CD4-positive, alpha-beta memory T cell (primary cell): Measurements from ENCODE around the gene ANKRD49. TPM values are rescaled to one million over a fixed set of nuclear protein-coding genes. Genes with fewer than 3 reads are reported as not detected.

Experiments used
- CTCF ChIA-PET: fragments of 350-600 bp; sonication (Branson Sonifier 250); formaldehyde crosslinking; loops from one replicate; lab custom pipeline; 2021; ENCODE audit warnings: inconsistent platforms; ENCODE audit not compliant: partially characterized antibody; lab: Charles Lee
- POLR2A ChIA-PET: fragments of 350-600 bp; sonication (Branson Sonifier 250); formaldehyde crosslinking; loops from one replicate; lab custom pipeline; 2021; ENCODE audit not compliant: partially characterized antibody; lab: Charles Lee
- DNase-seq, 5 donors: peaks; one replicate each; pipeline versions ENCODE4 v3.0.0 to v3.0.0-alpha.2; 2020 to 2022; ENCODE audit warnings: mixed read lengths in 1 of 5
- H3K27ac ChIP-seq: one replicate; pipeline ENCODE4 v1.7.0; 2013; ENCODE audit warnings: low read depth, low read length
- H3K27me3 ChIP-seq: 2 replicates; pipeline ENCODE4 v1.7.0; 2013; ENCODE audit warnings: mild to moderate bottlenecking, low read length, moderate library complexity; ENCODE audit not compliant: insufficient read depth
- H3K36me3 ChIP-seq: 2 replicates; pipeline ENCODE4 v1.7.0; 2013; ENCODE audit warnings: mild to moderate bottlenecking, low read length, moderate library complexity; ENCODE audit not compliant: insufficient read depth
- H3K4me1 ChIP-seq: 2 replicates; pipeline ENCODE4 v1.7.0; 2013; ENCODE audit warnings: mild to moderate bottlenecking, low read length, moderate library complexity; ENCODE audit not compliant: insufficient read depth
- H3K4me3 ChIP-seq, 2 donors: one replicate each; pipeline ENCODE4 v1.7.0; 2013; ENCODE audit warnings: low read length in 2 of 2, mild to moderate bottlenecking in 1 of 2
- H3K9me3 ChIP-seq, 2 donors: one replicate each; pipeline ENCODE4 v1.7.0; 2013; ENCODE audit warnings: low read length in 2 of 2, control low read depth in 1 of 2; ENCODE audit not compliant: control insufficient read depth in 1 of 2
- H3K27ac Mint-ChIP-seq, 7 donors: one replicate each; pipeline ENCODE4 v1.8.0; 2020 to 2021; ENCODE audit warnings: mixed read lengths in 7 of 7, mild to moderate bottlenecking in 6 of 7, inconsistent platforms in 3 of 7, moderate library complexity in 3 of 7
- H3K27me3 Mint-ChIP-seq, 2 donors: one replicate each; pipeline ENCODE4 v1.8.0; 2020 to 2021; ENCODE audit warnings: mixed read lengths in 2 of 2
- H3K36me3 Mint-ChIP-seq, 2 donors: one replicate each; pipeline ENCODE4 v1.8.0; 2020 to 2021; ENCODE audit warnings: mixed read lengths in 2 of 2, inconsistent platforms in 1 of 2, mild to moderate bottlenecking in 1 of 2
- H3K4me1 Mint-ChIP-seq, 4 donors: one replicate each; pipeline ENCODE4 v1.8.0; 2020 to 2021; ENCODE audit warnings: mixed read lengths in 4 of 4, mild to moderate bottlenecking in 1 of 4
- H3K4me3 Mint-ChIP-seq, 8 donors: one replicate each; pipeline ENCODE4 v1.8.0; 2020 to 2021; ENCODE audit warnings: mixed read lengths in 8 of 8, mild to moderate bottlenecking in 7 of 8, moderate library complexity in 6 of 8, inconsistent platforms in 3 of 8
- H3K9me3 Mint-ChIP-seq, 8 donors: one replicate each; pipeline ENCODE4 v1.8.0; 2020 to 2021; ENCODE audit warnings: mixed read lengths in 8 of 8, mild to moderate bottlenecking in 5 of 8, inconsistent platforms in 3 of 8, moderate library complexity in 1 of 8
- intact Hi-C: fragments of 100-400 bp; cut with micrococcal nuclease; formaldehyde crosslinking; loops from one replicate; pipeline ENCODE4 v1.15.1; 2023
- polyA plus RNA-seq, 2 donors: library from polyadenylated mRNA; unstranded; fragments of 300-500 nt; fragmentation: Illumina TruSeq; gene quantifications; one replicate each; pipeline ENCODE4 v1.2.3, GENCODE V29; 2021
- total RNA-seq, 2 experiments: library from RNA; stranded (reverse); gene quantifications; one replicate each; pipeline ENCODE4 v1.2.3, GENCODE V29; 2021

The ANKRD49 gene
- total and polyA plus RNA-seq, 4 experiments from 2014 or later = 25.9 to 57.6 (median 42.2) TPM

GRCh38 chr11:94543695-94544645, 50.2 kb downstream of the ANKRD49 start, which contains the start of gene FUT4:
TSS of gene FUT4 (plus strand) at chr11:94543921. CDS start at chr11:94544134, 213 bp downstream.
- H3K9me3 Mint-ChIP-seq = no peaks in the 10 kb centered on the region
- H3K4me1 Mint-ChIP-seq = peaks cover 25 to 41% (median 35%) of the 10 kb centered on the region in 4 donors
- H3K4me1 ChIP-seq = peaks cover 44% of the 10 kb centered on the region
- H3K27me3 ChIP-seq = no peaks in the 10 kb centered on the region
- intact Hi-C loops = loop anchor here (1.0 to 5.0 kb wide), 4 partner anchors 25 to 1247 kb away; partner anchors contain the start of genes ANKRD49, CEP57, CWC15 and KDM4D
- peaks cover 6 to 8% of the 10 kb centered on the region in 2 donors for H3K36me3 Mint-ChIP-seq
- peak; percentile 66 to 77 (median 74) for DNase-seq
- no peaks in the 10 kb centered on the region for H3K27me3 Mint-ChIP-seq
- peak within 1 kb of the TSS; percentile 97 to 100 (median 99) for H3K4me3 Mint-ChIP-seq
- peak within 1 kb of the TSS; percentile 91 to 100 (median 99) for H3K27ac Mint-ChIP-seq
- peak within 1 kb of the TSS in 1 of 2 donors; percentile 70 for H3K4me3 ChIP-seq
- ChIA-PET POLR2A (interaction anchor here (1.0 to 1.8 kb wide), 6 partner anchors 9 to 802 kb away, joined by 3 to 9 read pairs (median 4); partner anchors contain the start of genes C11orf54, CWC15, KDM4D and MED17), CTCF (no interaction called here)
- H3K9me3 ChIP-seq = no peaks in the 10 kb centered on the region
- H3K27ac ChIP-seq = peak within 1 kb of the TSS; percentile 83
- H3K36me3 ChIP-seq = no peaks in the 10 kb centered on the region

DNA sequence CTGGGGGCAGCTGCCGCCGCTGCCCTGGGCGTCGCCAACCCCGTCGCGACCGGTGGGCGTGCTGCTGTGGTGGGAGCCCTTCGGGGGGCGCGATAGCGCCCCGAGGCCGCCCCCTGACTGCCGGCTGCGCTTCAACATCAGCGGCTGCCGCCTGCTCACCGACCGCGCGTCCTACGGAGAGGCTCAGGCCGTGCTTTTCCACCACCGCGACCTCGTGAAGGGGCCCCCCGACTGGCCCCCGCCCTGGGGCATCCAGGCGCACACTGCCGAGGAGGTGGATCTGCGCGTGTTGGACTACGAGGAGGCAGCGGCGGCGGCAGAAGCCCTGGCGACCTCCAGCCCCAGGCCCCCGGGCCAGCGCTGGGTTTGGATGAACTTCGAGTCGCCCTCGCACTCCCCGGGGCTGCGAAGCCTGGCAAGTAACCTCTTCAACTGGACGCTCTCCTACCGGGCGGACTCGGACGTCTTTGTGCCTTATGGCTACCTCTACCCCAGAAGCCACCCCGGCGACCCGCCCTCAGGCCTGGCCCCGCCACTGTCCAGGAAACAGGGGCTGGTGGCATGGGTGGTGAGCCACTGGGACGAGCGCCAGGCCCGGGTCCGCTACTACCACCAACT, 51.0 kb downstream of the ANKRD49 start:
- H3K4me3 Mint-ChIP-seq = peak overlapping the region in 7 of 8 donors; percentile 57 to 83 (median 81)

DNA sequence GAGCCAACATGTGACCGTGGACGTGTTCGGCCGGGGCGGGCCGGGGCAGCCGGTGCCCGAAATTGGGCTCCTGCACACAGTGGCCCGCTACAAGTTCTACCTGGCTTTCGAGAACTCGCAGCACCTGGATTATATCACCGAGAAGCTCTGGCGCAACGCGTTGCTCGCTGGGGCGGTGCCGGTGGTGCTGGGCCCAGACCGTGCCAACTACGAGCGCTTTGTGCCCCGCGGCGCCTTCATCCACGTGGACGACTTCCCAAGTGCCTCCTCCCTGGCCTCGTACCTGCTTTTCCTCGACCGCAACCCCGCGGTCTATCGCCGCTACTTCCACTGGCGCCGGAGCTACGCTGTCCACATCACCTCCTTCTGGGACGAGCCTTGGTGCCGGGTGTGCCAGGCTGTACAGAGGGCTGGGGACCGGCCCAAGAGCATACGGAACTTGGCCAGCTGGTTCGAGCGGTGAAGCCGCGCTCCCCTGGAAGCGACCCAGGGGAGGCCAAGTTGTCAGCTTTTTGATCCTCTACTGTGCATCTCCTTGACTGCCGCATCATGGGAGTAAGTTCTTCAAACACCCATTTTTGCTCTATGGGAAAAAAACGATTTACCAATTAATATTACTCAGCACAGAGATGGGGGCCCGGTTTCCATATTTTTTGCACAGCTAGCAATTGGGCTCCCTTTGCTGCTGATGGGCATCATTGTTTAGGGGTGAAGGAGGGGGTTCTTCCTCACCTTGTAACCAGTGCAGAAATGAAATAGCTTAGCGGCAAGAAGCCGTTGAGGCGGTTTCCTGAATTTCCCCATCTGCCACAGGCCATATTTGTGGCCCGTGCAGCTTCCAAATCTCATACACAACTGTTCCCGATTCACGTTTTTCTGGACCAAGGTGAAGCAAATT, 51.7 kb downstream of the ANKRD49 start:
- Mint-ChIP-seq H3K36me3 (peaks cover 8 to 12% of the 10 kb centered on the region in 2 donors), H3K27ac (peak overlapping the region in 6 of 7 donors; percentile 42 to 74 (median 64)), H3K27me3 (no peaks in the 10 kb centered on the region), H3K4me3 (peak overlapping the region; percentile 72 to 83 (median 81)), H3K9me3 (peaks cover 0 to 3% (median 0%) of the 10 kb centered on the region in 8 donors), H3K4me1 (peaks cover 35 to 52% (median 45%) of the 10 kb centered on the region in 4 donors)
- POLR2A ChIA-PET = interaction anchor here (1.2 to 1.8 kb wide), 2 partner anchors 53 to 804 kb away, joined by 3 to 9 read pairs; partner anchors contain the start of genes C11orf54 and TAF1D
- CTCF ChIA-PET = interaction anchor here (1.1 kb wide), 1 partner anchor 26 kb away, joined by 3 read pairs; no protein-coding TSS in a partner anchor
- Histone ChIP-seq H3K27me3 (no peaks in the 10 kb centered on the region), H3K27ac (peak overlapping the region; percentile 83), H3K9me3 (no peaks in the 10 kb centered on the region), H3K4me1 (peaks cover 47% of the 10 kb centered on the region), H3K4me3 (no peak overlapping the region), H3K36me3 (no peaks in the 10 kb centered on the region)
- intact Hi-C loops = loop anchor here (2.0 kb wide), 2 partner anchors 27 to 1245 kb away; partner anchors contain the start of gene CEP57
- DNase-seq = no peak

More for the DNA sequence above, 51.0 kb downstream of the ANKRD49 start:
- no peaks in the 10 kb centered on the region for H3K9me3 Mint-ChIP-seq
- peak in 1 of 5 donors; percentile 36 for DNase-seq
- no peaks in the 10 kb centered on the region for H3K27me3 ChIP-seq
- peak overlapping the region; percentile 83 for H3K27ac ChIP-seq
- peak overlapping the region in 3 of 7 donors; percentile 42 to 74 (median 53) for H3K27ac Mint-ChIP-seq
- no peaks in the 10 kb centered on the region for H3K27me3 Mint-ChIP-seq
- intact Hi-C loops = loop anchor here (2.0 to 5.0 kb wide), 3 partner anchors 26 to 1246 kb away; partner anchors contain the start of genes CEP57, CWC15 and KDM4D
- H3K4me1 ChIP-seq = peaks cover 47% of the 10 kb centered on the region
- ChIA-PET CTCF (interaction anchor here (1.1 kb wide), 1 partner anchor 25 kb away, joined by 3 read pairs; no protein-coding TSS in a partner anchor), POLR2A (interaction anchor here (1.0 to 1.8 kb wide), 5 partner anchors 8 to 803 kb away, joined by 3 to 9 read pairs (median 5); partner anchors contain the start of genes C11orf54, CWC15, KDM4D and MED17)
- no peaks in the 10 kb centered on the region for H3K9me3 ChIP-seq
- H3K36me3 ChIP-seq = no peaks in the 10 kb centered on the region
- H3K36me3 Mint-ChIP-seq = peaks cover 8 to 9% of the 10 kb centered on the region in 2 donors
- H3K4me3 ChIP-seq = peak overlapping the region in 1 of 2 donors; percentile 70
- H3K4me1 Mint-ChIP-seq = peaks cover 31 to 44% (median 39%) of the 10 kb centered on the region in 4 donors

DNA sequence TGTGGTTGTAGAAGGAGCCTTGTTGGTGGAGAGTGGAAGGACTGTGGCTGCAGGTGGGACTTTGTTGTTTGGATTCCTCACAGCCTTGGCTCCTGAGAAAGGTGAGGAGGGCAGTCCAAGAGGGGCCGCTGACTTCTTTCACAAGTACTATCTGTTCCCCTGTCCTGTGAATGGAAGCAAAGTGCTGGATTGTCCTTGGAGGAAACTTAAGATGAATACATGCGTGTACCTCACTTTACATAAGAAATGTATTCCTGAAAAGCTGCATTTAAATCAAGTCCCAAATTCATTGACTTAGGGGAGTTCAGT, 52.3 kb downstream of the ANKRD49 start:
- Mint-ChIP-seq H3K27ac (peak overlapping the region in 3 of 7 donors; percentile 62 to 71 (median 67)), H3K4me1 (peaks cover 36 to 54% (median 45%) of the 10 kb centered on the region in 4 donors), H3K36me3 (peaks cover 8 to 13% of the 10 kb centered on the region in 2 donors), H3K27me3 (no peaks in the 10 kb centered on the region), H3K9me3 (peaks cover 0 to 3% (median 0%) of the 10 kb centered on the region in 8 donors), H3K4me3 (peak overlapping the region; percentile 72 to 83 (median 81))
- Histone ChIP-seq H3K4me3 (no peak overlapping the region), H3K4me1 (peaks cover 47% of the 10 kb centered on the region), H3K9me3 (no peaks in the 10 kb centered on the region), H3K27ac (no peak overlapping the region), H3K27me3 (no peaks in the 10 kb centered on the region), H3K36me3 (no peaks in the 10 kb centered on the region)
- intact Hi-C loops = no loop called here
- DNase-seq = no peak
- CTCF ChIA-PET = no interaction called here
- POLR2A ChIA-PET = interaction anchor here (1.2 kb wide), 1 partner anchor 54 kb away, joined by 3 read pairs; no protein-coding TSS in a partner anchor

DNA sequence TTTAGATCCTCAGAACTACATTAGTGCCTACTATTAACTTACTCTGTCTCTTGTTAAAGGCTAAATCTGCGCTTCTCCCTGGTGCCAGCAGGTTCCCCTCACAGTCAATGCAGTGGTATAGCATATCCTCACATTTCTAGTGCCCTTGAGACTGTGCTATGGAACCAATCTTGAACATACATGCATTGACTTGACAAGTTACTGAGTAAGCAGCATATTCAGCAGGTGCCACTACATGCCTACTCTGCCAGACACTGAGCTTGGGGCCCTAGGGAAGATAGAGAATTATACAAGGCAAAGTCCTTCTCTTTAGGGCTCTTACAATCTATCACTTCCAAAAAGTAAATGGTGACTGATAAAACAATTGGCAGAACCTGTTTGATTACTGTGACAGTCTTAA, 53.1 kb downstream of the ANKRD49 start:
- Mint-ChIP-seq H3K36me3 (peaks cover 8 to 13% of the 10 kb centered on the region in 2 donors), H3K9me3 (peaks cover 0 to 3% (median 0%) of the 10 kb centered on the region in 8 donors), H3K4me3 (peak overlapping the region; percentile 29 to 82 (median 61)), H3K27me3 (no peaks in the 10 kb centered on the region), H3K4me1 (peaks cover 36 to 54% (median 45%) of the 10 kb centered on the region in 4 donors), H3K27ac (peak overlapping the region in 3 of 7 donors; percentile 5 to 76 (median 8))
- ChIA-PET CTCF (interaction anchor here (1.3 kb wide), 1 partner anchor 24 kb away, joined by 3 read pairs; no protein-coding TSS in a partner anchor), POLR2A (no interaction called here)
- H3K9me3 ChIP-seq = no peaks in the 10 kb centered on the region
- intact Hi-C loops = no loop called here
- H3K27ac ChIP-seq = no peak overlapping the region
- DNase-seq = no peak
- H3K36me3 ChIP-seq = no peaks in the 10 kb centered on the region
- H3K4me3 ChIP-seq = no peak overlapping the region
- H3K27me3 ChIP-seq = no peaks in the 10 kb centered on the region
- peaks cover 47% of the 10 kb centered on the region for H3K4me1 ChIP-seq

GRCh38 chr11:94549146-94549545, 55.4 kb downstream of the ANKRD49 start:
- H3K9me3 Mint-ChIP-seq = peaks cover 0 to 3% (median 0%) of the 10 kb centered on the region in 8 donors
- peaks cover 3 to 13% of the 10 kb centered on the region in 2 donors for H3K36me3 Mint-ChIP-seq
- H3K4me3 ChIP-seq = no peak overlapping the region
- DNase-seq = no peak
- peaks cover 29 to 41% (median 36%) of the 10 kb centered on the region in 4 donors for H3K4me1 Mint-ChIP-seq
- no peak overlapping the region for H3K4me3 Mint-ChIP-seq
- H3K27ac Mint-ChIP-seq = no peak overlapping the region
- no peaks in the 10 kb centered on the region for H3K27me3 ChIP-seq
- no peaks in the 10 kb centered on the region for H3K27me3 Mint-ChIP-seq
- H3K27ac ChIP-seq = no peak overlapping the region
- intact Hi-C loops = no loop called here
- no peaks in the 10 kb centered on the region for H3K36me3 ChIP-seq
- CTCF ChIA-PET = no interaction called here
- POLR2A ChIA-PET = no interaction called here
- peaks cover 40% of the 10 kb centered on the region for H3K4me1 ChIP-seq
- no peaks in the 10 kb centered on the region for H3K9me3 ChIP-seq
